ENCODE data around the gene ERAL1.

The ERAL1 gene

GRCh38 chr17:28885363-28885762 is 30.5 kb downstream of the ERAL1 start:
- Histone ChIP-seq H3K27me3 (no peaks in the 10 kb centered on the region), H3K4me1 (no peaks in the 10 kb centered on the region), H3K36me3 (no peaks in the 10 kb centered on the region), H3K9me3 (no peaks in the 10 kb centered on the region), H3K4me3 (ENCODE audit: low read depth, low read length) (no peak overlapping the region)
- TF ChIP-seq CTCF (IDR thresholded peaks at IDR 0.05; ENCODE audit: low read depth, low read length) = no peak
- DNase-seq = no peak

GRCh38 chr17:28885951-28886350 is 31.1 kb downstream of the ERAL1 start:
- no peak for DNase-seq
- H3K27me3 ChIP-seq = no peaks in the 10 kb centered on the region
- no peaks in the 10 kb centered on the region for H3K36me3 ChIP-seq
- no peak for TF ChIP-seq CTCF (IDR thresholded peaks at IDR 0.05; ENCODE audit: low read depth, low read length)
- no peaks in the 10 kb centered on the region for H3K4me1 ChIP-seq
- no peak overlapping the region for H3K4me3 ChIP-seq (ENCODE audit: low read depth, low read length)
- no peaks in the 10 kb centered on the region for H3K9me3 ChIP-seq

- Histone ChIP-seq H3K4me1 (no peaks in the 10 kb centered on the region), H3K9me3 (no peaks in the 10 kb centered on the region), H3K27me3 (no peaks in the 10 kb centered on the region), H3K4me3 (ENCODE audit: low read depth, low read length) (no peak overlapping the region), H3K36me3 (no peaks in the 10 kb centered on the region)
- TF ChIP-seq CTCF (IDR thresholded peaks at IDR 0.05; ENCODE audit: low read depth, low read length) = no peak
- DNase-seq = no peak
Measured at GRCh38 chr17:28887871-28888471, 33.2 kb downstream of the ERAL1 start.

- Histone ChIP-seq H3K36me3 (no peaks in the 10 kb centered on the region), H3K27me3 (no peaks in the 10 kb centered on the region), H3K4me3 (ENCODE audit: low read depth, low read length) (no peak overlapping the region), H3K4me1 (no peaks in the 10 kb centered on the region), H3K9me3 (no peaks in the 10 kb centered on the region)
- no peak for DNase-seq
- TF ChIP-seq CTCF (IDR thresholded peaks at IDR 0.05; ENCODE audit: low read depth, low read length) = no peak
Measured at GRCh38 chr17:28888832-28889231, 34.0 kb downstream of the ERAL1 start.

- no peaks in the 10 kb centered on the region for H3K36me3 ChIP-seq
- no peaks in the 10 kb centered on the region for H3K27me3 ChIP-seq
- no peaks in the 10 kb centered on the region for H3K4me1 ChIP-seq
- no peak for TF ChIP-seq CTCF (IDR thresholded peaks at IDR 0.05; ENCODE audit: low read depth, low read length)
- no peak for DNase-seq
- H3K4me3 ChIP-seq (ENCODE audit: low read depth, low read length) = no peak overlapping the region
- H3K9me3 ChIP-seq = no peaks in the 10 kb centered on the region
Measured at GRCh38 chr17:28889996-28890395, 35.2 kb downstream of the ERAL1 start.

GRCh38 chr17:28891201-28891600 is 36.4 kb downstream of the ERAL1 start:
- Histone ChIP-seq H3K9me3 (no peaks in the 10 kb centered on the region), H3K4me3 (ENCODE audit: low read depth, low read length) (no peak overlapping the region), H3K4me1 (no peaks in the 10 kb centered on the region; the same call in 1 of the 2 replicates), H3K36me3 (no peaks in the 10 kb centered on the region), H3K27me3 (no peaks in the 10 kb centered on the region)
- DNase-seq = no peak
- no peak for TF ChIP-seq CTCF (IDR thresholded peaks at IDR 0.05; ENCODE audit: low read depth, low read length)

Data from BE2C (cell line).